Measurements from ENCODE around the gene ACP7.
"Not testable (repeated sequence)": the region's sequence is repeated elsewhere in the genome, so short reads cannot be mapped to it uniquely, and the experiment has no call there.

The ACP7 gene

GRCh38 chr19:39078436-39079200 is 5.5 kb upstream of the ACP7 start:
- DNase-seq: peak; percentile 97

- no peak for DNase-seq
These were observed 3.7 kb upstream of the ACP7 start for GRCh38 chr19:39080431-39080830.

GRCh38 chr19:39082167-39082566 is 2.0 kb upstream of the ACP7 start:
- no peak for DNase-seq

- no peak for DNase-seq
These were observed 1.2 kb upstream of the ACP7 start for GRCh38 chr19:39082745-39083598.

GRCh38 chr19:39083599-39083982 is 577 bp upstream of the ACP7 start:
- no peak for DNase-seq

GRCh38 chr19:39084732-39085080 is 538 bp downstream of the ACP7 start:
- DNase-seq: no peak

- DNase-seq: no peak
These were observed 1.2 kb downstream of the ACP7 start for GRCh38 chr19:39085392-39085791.

- DNase-seq: no peak
These were observed 2.2 kb downstream of the ACP7 start for GRCh38 chr19:39086386-39086785.

- no peak for DNase-seq
These were observed 3.9 kb downstream of the ACP7 start for GRCh38 chr19:39087907-39088686.

- DNase-seq: not testable (repeated sequence)
These were observed 5.8 kb downstream of the ACP7 start for GRCh38 chr19:39090016-39090415.

- DNase-seq: no peak
These were observed 6.7 kb downstream of the ACP7 start for GRCh38 chr19:39090881-39091280.

- DNase-seq: not testable (repeated sequence)
These were observed 11.8 kb downstream of the ACP7 start for GRCh38 chr19:39095799-39096540.

- no peak for DNase-seq
These were observed 13.1 kb downstream of the ACP7 start for GRCh38 chr19:39097299-39097698.

- DNase-seq: no peak
These were observed 13.6 kb downstream of the ACP7 start for GRCh38 chr19:39097721-39098120.

- DNase-seq: no peak
These were observed 14.4 kb downstream of the ACP7 start for GRCh38 chr19:39098365-39099269.

- no peak for DNase-seq
These were observed 15.2 kb downstream of the ACP7 start for GRCh38 chr19:39099341-39099740.

GRCh38 chr19:39100500-39101166 is 16.5 kb downstream of the ACP7 start:
- DNase-seq: no peak

GRCh38 chr19:39103151-39103550 is 19.0 kb downstream of the ACP7 start:
- DNase-seq: no peak

- DNase-seq: no peak
These were observed 20.0 kb downstream of the ACP7 start for GRCh38 chr19:39104186-39104596.

- no peak for DNase-seq
These were observed 22.0 kb downstream of the ACP7 start for GRCh38 chr19:39106194-39106593.

- no peak for DNase-seq
These were observed 25.5 kb downstream of the ACP7 start for GRCh38 chr19:39109641-39110040.

Data from EL (cell line).